Measurements from ENCODE around the gene NPW. TPM values are rescaled to one million over a fixed set of nuclear protein-coding genes. Genes with fewer than 3 reads are reported as not detected.

NPW gene
- total and polyA plus RNA-seq, 9 of the 15 experiments (the other 6 are each of a cell fraction or from before 2014, with no cell fraction given), result 0.14 to 4.0 (median 2.6) TPM; not detected in 4

DNA sequence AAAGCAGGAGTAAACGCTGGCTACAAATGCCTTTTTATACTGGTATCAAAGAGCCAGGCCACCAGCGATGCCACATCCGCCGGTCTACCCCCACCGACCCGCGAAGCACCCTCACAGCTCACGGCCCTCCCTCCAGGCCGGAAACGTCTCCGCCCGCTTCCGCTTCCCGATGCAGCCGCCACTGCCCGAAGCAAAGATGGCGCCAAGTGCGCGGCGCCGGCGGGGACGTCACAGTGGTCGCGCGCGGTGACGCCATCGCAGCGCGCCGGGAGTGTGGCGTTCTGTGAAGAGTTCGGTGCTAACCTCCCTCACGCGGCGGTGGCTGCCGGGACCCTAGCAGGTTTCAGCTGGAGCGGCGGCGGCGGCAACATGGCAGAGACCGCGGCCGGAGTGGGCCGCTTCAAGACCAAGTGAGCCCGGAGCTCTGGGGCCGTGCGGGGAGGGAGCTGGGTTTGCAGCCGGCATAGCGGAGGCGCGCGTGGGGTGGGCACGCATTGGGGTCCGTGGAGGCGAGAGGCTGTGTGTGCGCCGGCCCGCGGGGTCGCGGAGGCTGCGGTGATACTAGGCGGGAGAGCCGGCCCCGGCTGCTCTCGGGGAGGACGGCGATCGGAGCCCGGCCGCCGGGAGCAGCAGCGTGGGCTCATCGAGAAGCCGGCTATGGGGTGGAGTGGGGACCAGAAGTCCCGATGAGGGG is 47.6 kb upstream of the NPW start, which contains the start of gene TBL3 (continued):
- TF ChIP-seq ZNF584 (CRISPR knock-in tag; IDR thresholded peaks at IDR 0.05; ENCODE audit: low read depth) (no peak), ELF2 (CRISPR knock-in tag; IDR thresholded peaks at IDR 0.05) (peak; percentile 98), ZNF395 (CRISPR knock-in tag; IDR thresholded peaks at IDR 0.05) (peak; percentile 72; the same call in 1 of the 2 replicates), NR2C1 (IDR thresholded peaks at IDR 0.05) (peak; percentile 86), NR2C1 (tag; IDR thresholded peaks at IDR 0.05) (peak; percentile 89), CTCF (IDR thresholded peaks at IDR 0.05 in 2 of 3, conservative IDR thresholded peaks at IDR 0.05 in 1 of 3; ENCODE audit: insufficient read depth in 2 of 3, low read depth in 1 of 3, low read length in 3 of 3) (peak in 2 of 3 experiments; percentile 15 to 24; a peak in 1 of 6 replicates), ZNF57 (CRISPR knock-in tag; IDR thresholded peaks at IDR 0.05) (no peak), ZNF12 (CRISPR knock-in tag; IDR thresholded peaks at IDR 0.05) (peak; percentile 84; the same call in 1 of the 2 replicates), CBX1 (IDR thresholded peaks at IDR 0.05; ENCODE audit: low read depth) (peak; percentile 78), ZNF41 (CRISPR knock-in tag; conservative IDR thresholded peaks at IDR 0.05) (no peak), NR2C2 (CRISPR knock-in tag; IDR thresholded peaks at IDR 0.05) (peak; percentile 82; the same call in 1 of the 2 replicates), NR2C2 (tag; IDR thresholded peaks at IDR 0.05) (peak; percentile 96), SPI1 (IDR thresholded peaks at IDR 0.05; ENCODE audit: borderline replicate concordance, low read depth, low read length) (peak; percentile 69; the same call in 1 of the 2 replicates), TEAD4 (IDR thresholded peaks at IDR 0.05; ENCODE audit: low read length) (0 out of 2 replicates have a peak, but pooled peaks have one; percentile 9), TEAD4 (CRISPR knock-in tag; IDR thresholded peaks at IDR 0.05; ENCODE audit: borderline replicate concordance) (no peak), ZNF717 (CRISPR knock-in tag; IDR thresholded peaks at IDR 0.05) (no peak), THRAP3 (IDR thresholded peaks at IDR 0.05; ENCODE audit: borderline replicate concordance) (no peak), FOXK1 (CRISPR knock-in tag; IDR thresholded peaks at IDR 0.05; ENCODE audit: borderline replicate concordance) (peak; percentile 80), ELF4 (CRISPR knock-in tag; IDR thresholded peaks at IDR 0.05) (peak; percentile 93), YY1 (IDR thresholded peaks at IDR 0.05; ENCODE audit: borderline replicate concordance in 1 of 3, control insufficient read depth in 1 of 3, extremely low read depth in 1 of 3, insufficient read depth in 3 of 3, insufficient read length in 1 of 3, insufficient replicate concordance in 2 of 3, low read depth in 1 of 3, low read length in 2 of 3) (peak; percentile 99 to 100 (median 100))
- TF ChIP-seq, protein P1, sequence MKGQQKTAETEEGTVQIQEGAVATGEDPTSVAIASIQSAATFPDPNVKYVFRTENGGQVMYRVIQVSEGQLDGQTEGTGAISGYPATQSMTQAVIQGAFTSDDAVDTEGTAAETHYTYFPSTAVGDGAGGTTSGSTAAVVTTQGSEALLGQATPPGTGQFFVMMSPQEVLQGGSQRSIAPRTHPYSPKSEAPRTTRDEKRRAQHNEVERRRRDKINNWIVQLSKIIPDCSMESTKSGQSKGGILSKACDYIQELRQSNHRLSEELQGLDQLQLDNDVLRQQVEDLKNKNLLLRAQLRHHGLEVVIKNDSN (CRISPR knock-in tag; IDR thresholded peaks at IDR 0.05), result no peak
- TF ChIP-seq, protein P2, sequence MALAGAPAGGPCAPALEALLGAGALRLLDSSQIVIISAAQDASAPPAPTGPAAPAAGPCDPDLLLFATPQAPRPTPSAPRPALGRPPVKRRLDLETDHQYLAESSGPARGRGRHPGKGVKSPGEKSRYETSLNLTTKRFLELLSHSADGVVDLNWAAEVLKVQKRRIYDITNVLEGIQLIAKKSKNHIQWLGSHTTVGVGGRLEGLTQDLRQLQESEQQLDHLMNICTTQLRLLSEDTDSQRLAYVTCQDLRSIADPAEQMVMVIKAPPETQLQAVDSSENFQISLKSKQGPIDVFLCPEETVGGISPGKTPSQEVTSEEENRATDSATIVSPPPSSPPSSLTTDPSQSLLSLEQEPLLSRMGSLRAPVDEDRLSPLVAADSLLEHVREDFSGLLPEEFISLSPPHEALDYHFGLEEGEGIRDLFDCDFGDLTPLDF (CRISPR knock-in tag; IDR thresholded peaks at IDR 0.05), result peak; percentile 77; the same call in 1 of the 2 replicates

Data from K562 (cell line).